Stomach (tissue), 4 donors: ENCODE results near the gene SNX6.

ENCODE experiments used
- EP300 ChIP-seq: sonication (generic); formaldehyde crosslinking; IDR thresholded peaks from one replicate; pipeline ENCODE4 v1.6.1; 2017; ENCODE audit warnings: antibody characterized with exemption
- POLR2A ChIP-seq, 4 donors: fragments of 450-650 bp; IDR thresholded peaks; one replicate each; pipeline ENCODE4 v1.6.1; 2016; ENCODE audit warnings: antibody characterized with exemption in 4 of 4, control low read depth in 2 of 4, mild to moderate bottlenecking in 1 of 4, moderate library complexity in 1 of 4
- TF ChIP-seq, protein P1 (sequence below), 7 experiments: fragments of 450-650 bp in 4 of 7; fragments of 200-600 bp in 3 of 7; sonication (generic) in 3 of 7; IDR thresholded peaks; one replicate each; pipeline ENCODE4 v1.5.1; 2016 to 2019; ENCODE audit warnings: antibody characterized with exemption in 7 of 7, control low read depth in 2 of 7, mild to moderate bottlenecking in 1 of 7

DNA sequence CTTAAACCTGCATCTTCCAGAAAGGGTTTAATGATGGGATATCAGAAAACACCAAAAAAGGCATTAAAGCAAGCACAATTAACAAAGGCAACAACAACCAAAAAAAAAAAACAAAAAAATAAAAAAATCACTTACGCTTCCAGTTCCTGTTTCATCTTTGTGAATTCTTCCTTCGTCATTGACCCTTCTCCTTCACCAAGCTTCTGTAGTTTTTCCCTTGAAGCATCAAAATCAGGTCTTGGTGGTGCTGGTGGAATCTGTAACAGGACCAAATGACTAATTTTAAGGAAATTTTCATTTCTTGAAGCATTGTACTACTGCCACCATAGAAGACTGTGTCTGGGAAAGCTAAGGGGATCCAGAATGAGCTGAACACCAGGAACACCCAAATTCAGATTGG lies 24.5 kb downstream of the SNX6 start:
- TF ChIP-seq, protein P1, sequence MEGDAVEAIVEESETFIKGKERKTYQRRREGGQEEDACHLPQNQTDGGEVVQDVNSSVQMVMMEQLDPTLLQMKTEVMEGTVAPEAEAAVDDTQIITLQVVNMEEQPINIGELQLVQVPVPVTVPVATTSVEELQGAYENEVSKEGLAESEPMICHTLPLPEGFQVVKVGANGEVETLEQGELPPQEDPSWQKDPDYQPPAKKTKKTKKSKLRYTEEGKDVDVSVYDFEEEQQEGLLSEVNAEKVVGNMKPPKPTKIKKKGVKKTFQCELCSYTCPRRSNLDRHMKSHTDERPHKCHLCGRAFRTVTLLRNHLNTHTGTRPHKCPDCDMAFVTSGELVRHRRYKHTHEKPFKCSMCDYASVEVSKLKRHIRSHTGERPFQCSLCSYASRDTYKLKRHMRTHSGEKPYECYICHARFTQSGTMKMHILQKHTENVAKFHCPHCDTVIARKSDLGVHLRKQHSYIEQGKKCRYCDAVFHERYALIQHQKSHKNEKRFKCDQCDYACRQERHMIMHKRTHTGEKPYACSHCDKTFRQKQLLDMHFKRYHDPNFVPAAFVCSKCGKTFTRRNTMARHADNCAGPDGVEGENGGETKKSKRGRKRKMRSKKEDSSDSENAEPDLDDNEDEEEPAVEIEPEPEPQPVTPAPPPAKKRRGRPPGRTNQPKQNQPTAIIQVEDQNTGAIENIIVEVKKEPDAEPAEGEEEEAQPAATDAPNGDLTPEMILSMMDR (IDR thresholded peaks at IDR 0.05) = no peak
- TF ChIP-seq POLR2A (IDR thresholded peaks at IDR 0.05) = no peak
- TF ChIP-seq EP300 = no peak
